Muscle of leg (tissue), 11 donors: ENCODE measurements around the gene LMAN1L. TPM values are rescaled to one million over a fixed set of nuclear protein-coding genes. Genes with fewer than 3 reads are reported as not detected.

ENCODE experiments used
- DNase-seq: peaks from one replicate; pipeline ENCODE4 v3.0.0; 2013
- H3K27ac ChIP-seq: one replicate; pipeline ENCODE4 v1.5.1; 2013; ENCODE audit warnings: mild to moderate bottlenecking, low read length, control low read depth
- H3K27me3 ChIP-seq: one replicate; pipeline ENCODE4 v1.6.1; 2013; ENCODE audit warnings: low read length; ENCODE audit not compliant: control insufficient read depth, insufficient read depth
- H3K36me3 ChIP-seq: one replicate; pipeline ENCODE4 v1.6.1; 2013; ENCODE audit warnings: low read length; ENCODE audit not compliant: control insufficient read depth, insufficient read depth
- H3K4me1 ChIP-seq: one replicate; pipeline ENCODE4 v1.6.1; 2013; ENCODE audit warnings: low read length; ENCODE audit not compliant: control insufficient read depth, insufficient read depth
- H3K4me3 ChIP-seq: one replicate; pipeline ENCODE4 v1.5.1; 2013; ENCODE audit warnings: low read length, control low read depth
- H3K9me3 ChIP-seq: replicated peaks from 2 replicates; pipeline ENCODE4 v1.6.1; 2013; ENCODE audit warnings: low read depth, low read length; ENCODE audit not compliant: control insufficient read depth
- WGBS: methylation state at CpG from one replicate; pipeline ENCODE4 v1.1.5; 2013; ENCODE audit warnings: missing lambda C conversion rate; ENCODE audit not compliant: insufficient coverage; 5-methylcytosine and 5-hydroxymethylcytosine counted together
- polyA plus RNA-seq, 8 donors: library from polyadenylated mRNA; unstranded; fragments of 120-200 nt; gene quantifications; one replicate each; pipeline versions ENCODE4 v1.2.1 to v1.2.3, GENCODE V29; 2013; ENCODE audit warnings: inconsistent platforms in 1 of 8, low replicate concordance in 1 of 8; ENCODE audit not compliant: insufficient read length in 8 of 8, insufficient read depth in 1 of 8
- total RNA-seq: library from RNA; stranded (reverse); fragments of 120-200 nt; gene quantifications from one replicate; pipeline ENCODE4 v1.2.4, GENCODE V29; 2013

Gene LMAN1L
- total and polyA plus RNA-seq, 9 donors, result 0.04 to 0.27 (median 0.22) TPM; not detected in 6

GRCh38 chr15:74856537-74856936 lies 43.9 kb downstream of the LMAN1L start:
- peaks cover 29% of the 10 kb centered on the region for H3K36me3 ChIP-seq
- peak overlapping the region; percentile 44 for H3K27ac ChIP-seq
- H3K4me3 ChIP-seq, result no peak overlapping the region
- WGBS, result no CpG with 5 or more reads among the region's 1 CpG
- no peaks in the 10 kb centered on the region for H3K27me3 ChIP-seq
- peaks cover 58% of the 10 kb centered on the region for H3K4me1 ChIP-seq
- no peak for DNase-seq
- H3K9me3 ChIP-seq, result no peaks in the 10 kb centered on the region

- no peak overlapping the region for H3K4me3 ChIP-seq
- H3K36me3 ChIP-seq, result peaks cover 22% of the 10 kb centered on the region
- H3K27ac ChIP-seq, result peak overlapping the region; percentile 49
- H3K4me1 ChIP-seq, result peaks cover 58% of the 10 kb centered on the region
- no peak for DNase-seq
- 50% methylated on average over 2 of the region's 5 CpGs for WGBS
- no peaks in the 10 kb centered on the region for H3K27me3 ChIP-seq
- no peaks in the 10 kb centered on the region for H3K9me3 ChIP-seq
Observed at GRCh38 chr15:74857082-74857655, 44.5 kb downstream of the LMAN1L start.

DNA sequence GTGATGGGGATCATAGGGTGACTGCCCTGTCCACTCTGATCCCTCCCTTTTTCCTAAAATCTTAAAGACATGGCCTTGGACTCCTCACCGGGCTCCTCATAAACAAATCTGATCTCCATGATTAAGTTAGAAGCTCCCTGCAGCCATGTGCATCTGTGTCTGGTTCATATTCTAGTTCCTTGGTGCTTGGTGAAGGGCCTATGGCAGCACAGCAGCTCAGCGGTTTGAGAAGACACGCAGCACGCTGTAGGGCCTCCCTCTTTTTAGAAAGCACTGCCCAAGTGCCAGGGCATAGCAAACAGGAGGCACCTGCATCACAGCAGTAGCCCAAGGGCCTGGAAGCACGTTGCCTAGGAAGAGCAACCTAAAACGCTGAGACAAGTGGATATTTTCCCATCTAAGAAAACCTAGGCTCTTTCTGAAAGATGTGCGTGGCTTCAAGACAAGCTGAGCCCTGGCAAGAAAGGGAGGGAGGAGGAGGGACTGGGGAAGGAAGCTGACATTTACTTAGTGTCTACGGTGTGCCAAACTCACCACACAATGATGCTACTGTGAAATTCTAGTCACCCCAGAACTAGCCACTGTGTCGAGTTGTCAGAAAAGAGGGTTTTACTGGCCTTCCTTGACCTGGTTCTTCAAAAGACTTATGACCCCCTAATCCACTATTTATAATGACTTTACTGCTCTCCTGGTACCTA lies 45.2 kb downstream of the LMAN1L start:
- H3K4me3 ChIP-seq, result no peak overlapping the region
- H3K4me1 ChIP-seq, result peaks cover 55% of the 10 kb centered on the region
- H3K36me3 ChIP-seq, result peaks cover 16% of the 10 kb centered on the region
- H3K9me3 ChIP-seq, result no peaks in the 10 kb centered on the region
- WGBS, result 71% methylated on average over 3 of the region's 9 CpGs
- no peak for DNase-seq
- H3K27ac ChIP-seq, result peak overlapping the region; percentile 55
- no peaks in the 10 kb centered on the region for H3K27me3 ChIP-seq

DNA sequence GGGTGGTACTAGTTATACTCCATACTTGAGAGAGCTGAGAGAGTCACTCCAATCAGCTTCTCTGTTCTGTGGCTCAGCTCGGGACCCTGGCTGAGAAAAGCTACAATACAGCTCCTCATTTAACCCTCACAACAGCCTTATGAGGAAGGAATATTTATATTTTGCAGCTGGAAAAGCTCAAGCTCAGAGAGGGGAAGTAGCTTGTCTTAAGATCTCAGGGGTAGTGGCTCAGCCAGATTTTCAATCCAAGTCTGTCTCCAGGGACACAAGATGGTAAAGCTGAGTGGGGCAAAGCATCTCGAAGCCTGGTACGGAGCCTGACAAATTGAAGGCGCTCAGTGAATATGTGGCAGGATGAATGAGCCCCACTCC lies 45.7 kb downstream of the LMAN1L start:
- no peaks in the 10 kb centered on the region for H3K9me3 ChIP-seq
- no peak overlapping the region for H3K4me3 ChIP-seq
- DNase-seq, result no peak
- peak overlapping the region; percentile 55 for H3K27ac ChIP-seq
- H3K36me3 ChIP-seq, result peaks cover 10% of the 10 kb centered on the region
- peaks cover 55% of the 10 kb centered on the region for H3K4me1 ChIP-seq
- WGBS, result 82% methylated on average over 2 of the region's 4 CpGs
- H3K27me3 ChIP-seq, result no peaks in the 10 kb centered on the region

DNA sequence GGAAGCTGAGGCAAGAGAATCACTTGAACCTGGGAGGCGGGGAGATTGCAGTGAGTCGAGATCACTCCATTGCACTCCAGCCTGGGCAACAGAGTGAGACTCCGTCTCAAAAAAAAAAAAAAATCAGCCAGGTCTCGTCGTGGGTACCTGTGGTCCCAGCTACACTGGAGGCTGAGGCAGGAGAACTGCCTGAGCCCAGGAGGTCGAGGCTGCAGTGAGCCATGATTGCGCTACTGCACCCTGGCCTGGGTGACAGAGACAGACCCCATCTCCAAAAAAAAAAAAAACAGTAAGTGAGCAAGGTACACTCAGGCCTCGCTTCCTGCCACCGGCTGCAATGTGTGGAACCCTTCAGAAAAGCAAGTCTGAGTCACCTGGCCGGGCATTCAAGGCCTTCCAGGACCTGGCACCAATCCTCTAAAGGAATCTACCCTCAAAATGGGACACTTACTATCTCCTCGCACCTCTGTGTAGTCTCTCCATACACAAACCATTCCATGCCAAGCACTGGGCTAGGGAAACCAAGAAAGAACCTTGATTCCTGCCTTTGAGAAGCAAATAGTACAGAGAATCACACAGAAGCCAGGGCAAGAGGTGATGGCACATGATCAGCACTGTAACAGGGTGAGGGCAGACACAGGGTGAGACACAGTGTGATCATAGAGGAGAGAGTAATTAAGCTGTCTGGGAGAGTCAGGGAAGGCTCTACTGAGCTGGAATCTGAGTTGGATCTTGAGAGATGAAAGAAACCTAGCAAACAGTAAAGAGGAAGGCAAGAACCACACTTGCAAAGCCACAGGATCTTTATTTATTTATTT lies 50.8 kb downstream of the LMAN1L start:
- 89% methylated on average over 7 of the region's 11 CpGs for WGBS
- no peak overlapping the region for H3K27ac ChIP-seq
- no peaks in the 10 kb centered on the region for H3K27me3 ChIP-seq
- DNase-seq, result no peak
- peaks cover 22% of the 10 kb centered on the region for H3K4me1 ChIP-seq
- H3K36me3 ChIP-seq, result peaks cover 13% of the 10 kb centered on the region
- H3K9me3 ChIP-seq, result no peaks in the 10 kb centered on the region
- H3K4me3 ChIP-seq, result no peak overlapping the region

DNA sequence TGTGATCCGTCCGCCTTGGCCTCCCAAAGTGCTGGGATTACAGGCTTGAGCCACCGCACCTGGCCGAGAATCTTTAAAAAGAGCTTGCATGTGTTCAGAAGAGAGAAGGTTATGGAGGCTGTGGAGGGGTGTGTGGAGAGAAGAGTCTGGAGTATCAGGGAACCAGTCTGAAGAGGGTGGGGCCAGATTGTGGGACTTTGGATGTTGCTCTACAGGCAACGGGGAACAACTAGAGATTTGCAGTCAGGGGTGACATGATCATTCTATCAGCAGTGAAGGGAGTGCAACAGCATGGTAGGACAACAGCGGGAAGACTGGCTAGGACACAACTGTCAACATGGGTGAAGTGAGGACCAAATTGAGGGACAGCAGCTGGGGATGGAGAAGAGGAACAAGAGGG lies 51.7 kb downstream of the LMAN1L start:
- Histone ChIP-seq H3K4me3 (no peak overlapping the region), H3K4me1 (peaks cover 23% of the 10 kb centered on the region), H3K36me3 (peaks cover 15% of the 10 kb centered on the region), H3K27me3 (no peaks in the 10 kb centered on the region), H3K9me3 (no peaks in the 10 kb centered on the region), H3K27ac (no peak overlapping the region)
- DNase-seq, result no peak
- 88% methylated on average over 5 of the region's 6 CpGs for WGBS

- Histone ChIP-seq H3K27me3 (no peaks in the 10 kb centered on the region), H3K4me3 (no peak overlapping the region), H3K27ac (no peak overlapping the region), H3K4me1 (peaks cover 26% of the 10 kb centered on the region), H3K36me3 (peaks cover 15% of the 10 kb centered on the region), H3K9me3 (no peaks in the 10 kb centered on the region)
- 85% methylated on average over 2 of the region's 2 CpGs for WGBS
- no peak for DNase-seq
Observed at GRCh38 chr15:74865316-74865715, 52.7 kb downstream of the LMAN1L start.

DNA sequence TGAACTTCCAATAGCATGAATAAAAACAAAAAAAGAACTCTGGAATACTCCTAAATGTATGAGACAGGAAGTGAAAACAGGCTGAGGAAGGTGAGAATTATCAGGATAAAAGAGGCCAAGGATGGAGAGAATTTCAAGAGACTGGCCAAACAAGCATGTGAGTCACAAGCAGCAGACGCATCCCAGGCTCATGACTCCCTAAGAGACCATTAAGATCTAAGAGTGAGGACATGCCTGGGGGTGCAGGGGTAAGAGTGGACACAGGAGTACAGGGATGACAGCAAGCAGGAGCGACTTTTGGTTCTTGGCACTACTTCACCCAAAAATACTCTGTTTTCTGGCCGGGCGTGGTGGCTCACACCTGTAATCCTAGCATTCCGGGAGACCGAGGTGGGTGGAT lies 53.5 kb downstream of the LMAN1L start:
- H3K4me1 ChIP-seq, result peaks cover 32% of the 10 kb centered on the region
- no peaks in the 10 kb centered on the region for H3K27me3 ChIP-seq
- 78% methylated on average over 5 of the region's 6 CpGs for WGBS
- peaks cover 21% of the 10 kb centered on the region for H3K36me3 ChIP-seq
- no peak overlapping the region for H3K4me3 ChIP-seq
- no peak overlapping the region for H3K27ac ChIP-seq
- DNase-seq, result no peak
- no peaks in the 10 kb centered on the region for H3K9me3 ChIP-seq

DNA sequence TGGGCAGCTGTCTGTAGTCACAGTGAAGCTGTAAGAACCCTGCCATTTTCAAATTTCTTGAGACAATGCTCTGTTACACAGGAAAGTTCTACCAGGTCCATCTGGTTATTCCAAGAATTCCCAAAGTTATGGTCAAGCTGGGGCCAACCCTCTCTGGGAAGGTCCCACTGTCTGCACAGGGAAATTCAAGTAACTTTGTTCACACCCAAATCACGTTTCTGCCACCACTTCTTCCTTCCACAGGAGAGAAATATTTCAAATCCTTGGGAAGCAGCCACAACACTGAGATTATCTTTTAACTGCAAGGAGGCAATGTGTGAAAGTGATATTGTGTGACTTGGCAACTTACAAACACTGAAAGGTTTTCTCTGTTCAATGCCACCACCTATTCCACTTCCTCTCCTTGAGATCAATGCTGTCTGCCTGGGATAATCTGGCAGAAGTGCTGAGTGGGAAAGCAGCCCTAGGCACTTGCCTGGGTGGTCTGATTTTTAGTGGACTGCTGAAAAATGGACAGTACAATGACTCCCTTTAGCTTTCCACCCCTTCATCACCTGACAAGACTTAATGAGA lies 54.9 kb downstream of the LMAN1L start:
- Histone ChIP-seq H3K27ac (peak overlapping the region; percentile 68), H3K4me1 (peaks cover 41% of the 10 kb centered on the region), H3K4me3 (no peak overlapping the region), H3K36me3 (peaks cover 22% of the 10 kb centered on the region), H3K27me3 (no peaks in the 10 kb centered on the region), H3K9me3 (no peaks in the 10 kb centered on the region)
- DNase-seq, result no peak
- 20% methylated on average over 1 of the region's 1 CpG for WGBS

DNA sequence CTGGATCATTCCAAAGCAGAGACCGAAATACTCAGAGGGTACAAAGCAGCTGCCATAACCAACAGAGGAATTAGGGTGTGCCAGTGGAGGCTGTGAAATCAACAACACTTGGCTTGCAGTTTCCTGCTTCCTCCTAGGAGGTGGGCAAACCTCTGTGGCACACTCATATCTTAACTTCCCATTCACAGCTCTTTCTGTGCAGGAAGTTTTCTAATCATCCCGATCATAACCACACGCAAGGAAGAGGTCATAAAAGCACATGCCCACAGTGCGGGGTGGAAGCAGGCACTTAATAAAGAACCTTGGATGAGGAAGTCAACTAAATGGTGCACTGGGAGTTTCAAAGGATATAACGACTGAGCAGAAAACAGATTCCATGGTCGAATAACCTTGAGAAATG lies 55.4 kb downstream of the LMAN1L start:
- peak; percentile 75 for DNase-seq
- Histone ChIP-seq H3K36me3 (peaks cover 22% of the 10 kb centered on the region), H3K4me1 (peaks cover 43% of the 10 kb centered on the region), H3K9me3 (no peaks in the 10 kb centered on the region), H3K27me3 (no peaks in the 10 kb centered on the region), H3K27ac (peak overlapping the region; percentile 68), H3K4me3 (no peak overlapping the region)
- 45% methylated on average over 3 of the region's 6 CpGs for WGBS
